GM13976 (cell line): ENCODE measurements around the gene FABP7.
"Not testable (repeated sequence)": the region's sequence is repeated elsewhere in the genome, so short reads cannot be mapped to it uniquely, and the experiment has no call there.

Source experiments
- DNase-seq: peaks from one replicate; pipeline ENCODE4 v3.0.0; 2012; ENCODE audit warnings: low spot score
- in situ Hi-C: fragments of 300-500 bp; cut with MboI; formaldehyde crosslinking; loops from one replicate; pipeline ENCODE4 v1.12.0; 2022; ENCODE audit warnings: low sequenced_read_pairs, mixed read lengths, inconsistent platforms; ENCODE audit not compliant: unreplicated experiment
- TF ChIP-seq, protein P1 (sequence below): IDR thresholded peaks from 2 replicates; pipeline ENCODE4 v1.5.1; 2012; ENCODE audit warnings: borderline replicate concordance, mild to moderate bottlenecking; ENCODE audit not compliant: insufficient read depth; ENCODE audit errors: extremely low read depth, missing control alignments, control extremely low read depth

FABP7 gene

GRCh38 chr6:122736163-122736562 lies 43.4 kb upstream of the FABP7 start:
- no peak for DNase-seq
- in situ Hi-C loops, result loop anchor here (25.0 kb wide), 1 partner anchor 576 kb away; no protein-coding TSS in a partner anchor

GRCh38 chr6:122736616-122737015 lies 42.9 kb upstream of the FABP7 start:
- TF ChIP-seq, protein P1, sequence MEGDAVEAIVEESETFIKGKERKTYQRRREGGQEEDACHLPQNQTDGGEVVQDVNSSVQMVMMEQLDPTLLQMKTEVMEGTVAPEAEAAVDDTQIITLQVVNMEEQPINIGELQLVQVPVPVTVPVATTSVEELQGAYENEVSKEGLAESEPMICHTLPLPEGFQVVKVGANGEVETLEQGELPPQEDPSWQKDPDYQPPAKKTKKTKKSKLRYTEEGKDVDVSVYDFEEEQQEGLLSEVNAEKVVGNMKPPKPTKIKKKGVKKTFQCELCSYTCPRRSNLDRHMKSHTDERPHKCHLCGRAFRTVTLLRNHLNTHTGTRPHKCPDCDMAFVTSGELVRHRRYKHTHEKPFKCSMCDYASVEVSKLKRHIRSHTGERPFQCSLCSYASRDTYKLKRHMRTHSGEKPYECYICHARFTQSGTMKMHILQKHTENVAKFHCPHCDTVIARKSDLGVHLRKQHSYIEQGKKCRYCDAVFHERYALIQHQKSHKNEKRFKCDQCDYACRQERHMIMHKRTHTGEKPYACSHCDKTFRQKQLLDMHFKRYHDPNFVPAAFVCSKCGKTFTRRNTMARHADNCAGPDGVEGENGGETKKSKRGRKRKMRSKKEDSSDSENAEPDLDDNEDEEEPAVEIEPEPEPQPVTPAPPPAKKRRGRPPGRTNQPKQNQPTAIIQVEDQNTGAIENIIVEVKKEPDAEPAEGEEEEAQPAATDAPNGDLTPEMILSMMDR, result no peak
- DNase-seq, result no peak
- in situ Hi-C loops, result loop anchor here (25.0 kb wide), 1 partner anchor 576 kb away; no protein-coding TSS in a partner anchor

More at GRCh38 chr6:122736163-122736562, 43.4 kb upstream of the FABP7 start:
- TF ChIP-seq, protein P1, result no peak

GRCh38 chr6:122740091-122740490 lies 39.4 kb upstream of the FABP7 start:
- TF ChIP-seq, protein P1, result no peak
- in situ Hi-C loops, result loop anchor here (10.0 to 25.0 kb wide), 2 partner anchors 95 to 572 kb away; no protein-coding TSS in a partner anchor
- no peak for DNase-seq

GRCh38 chr6:122740936-122741335 lies 38.6 kb upstream of the FABP7 start:
- DNase-seq, result no peak
- in situ Hi-C loops, result loop anchor here (10.0 to 25.0 kb wide), 2 partner anchors 94 to 571 kb away; no protein-coding TSS in a partner anchor
- TF ChIP-seq, protein P1, result no peak

- in situ Hi-C loops, result loop anchor here (10.0 to 25.0 kb wide), 2 partner anchors 91 to 568 kb away; no protein-coding TSS in a partner anchor
- DNase-seq, result not testable (repeated sequence)
These were observed 35.3 kb upstream of the FABP7 start for GRCh38 chr6:122744247-122744646.

GRCh38 chr6:122744856-122745255 lies 34.7 kb upstream of the FABP7 start:
- in situ Hi-C loops, result loop anchor here (10.0 to 25.0 kb wide), 2 partner anchors 90 to 567 kb away; no protein-coding TSS in a partner anchor
- DNase-seq, result not testable (repeated sequence)

DNA sequence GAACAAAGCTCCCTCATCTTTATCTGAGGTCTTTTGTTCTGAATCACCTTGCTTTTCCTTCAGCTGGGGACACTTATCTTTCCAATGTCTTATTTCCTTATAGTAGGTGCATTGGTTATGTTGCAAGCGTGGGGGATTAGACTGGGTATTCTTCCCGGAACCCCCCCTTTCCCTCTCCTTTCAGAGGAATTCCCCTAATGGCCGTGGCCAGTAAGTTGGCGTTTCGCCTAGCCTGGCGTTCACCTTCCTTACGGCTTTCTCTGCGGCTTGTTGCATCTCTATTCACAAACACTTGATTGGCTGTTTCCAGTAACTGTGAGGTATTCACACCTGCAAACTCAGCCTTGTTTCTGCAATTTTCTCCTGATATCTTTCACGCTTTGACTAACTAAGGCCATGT lies 32.8 kb upstream of the FABP7 start:
- in situ Hi-C loops, result loop anchor here (10.0 to 25.0 kb wide), 2 partner anchors 88 to 566 kb away; no protein-coding TSS in a partner anchor
- TF ChIP-seq, protein P1, result no peak
- DNase-seq, result no peak

GRCh38 chr6:122747573-122747972 lies 31.9 kb upstream of the FABP7 start:
- TF ChIP-seq, protein P1, result no peak
- no peak for DNase-seq
- in situ Hi-C loops, result loop anchor here (10.0 to 25.0 kb wide), 2 partner anchors 87 to 565 kb away; no protein-coding TSS in a partner anchor

GRCh38 chr6:122748945-122749344 lies 30.6 kb upstream of the FABP7 start:
- in situ Hi-C loops, result loop anchor here (10.0 to 25.0 kb wide), 2 partner anchors 86 to 563 kb away; no protein-coding TSS in a partner anchor
- DNase-seq, result not testable (repeated sequence)
